ENCODE data around the gene EFCAB13. TPM values are rescaled to one million over a fixed set of nuclear protein-coding genes. Genes with fewer than 3 reads are reported as not detected.

EFCAB13 gene
- total and polyA plus RNA-seq, 11 donors, result 0.47 to 6.1 (median 1.4) TPM

- H3K36me3 ChIP-seq, result peaks cover 0 to 11% (median 0%) of the 10 kb centered on the region in 9 donors
- WGBS, 4 donors, result 87 to 100% (median 95%) methylated on average over 1 of the region's 1 CpG
- peaks cover 0 to 8% (median 0%) of the 10 kb centered on the region in 12 donors for H3K9me3 ChIP-seq
- H3K27ac ChIP-seq, result peak overlapping the region in 1 of 12 donors; percentile 84
- DNase-seq (no peak), ATAC-seq (no peak)
- intact Hi-C loops (cut with DNase I), result no loop called here
- TF ChIP-seq POLR2A (IDR thresholded peaks at IDR 0.05) (no peak), CTCF (IDR thresholded peaks at IDR 0.05) (no peak)
- H3K27me3 ChIP-seq, result peaks cover 0 to 3% (median 0%) of the 10 kb centered on the region in 9 donors
- peaks cover 0 to 7% (median 0%) of the 10 kb centered on the region in 12 donors for H3K4me1 ChIP-seq
- no peak overlapping the region for H3K4me3 ChIP-seq
Observed at GRCh38 chr17:47325176-47325575, 1.4 kb downstream of the EFCAB13 start.

- H3K4me3 ChIP-seq, result no peak overlapping the region
- TF ChIP-seq CTCF (IDR thresholded peaks at IDR 0.05), result no peak
- TF ChIP-seq POLR2A (IDR thresholded peaks at IDR 0.05), result no peak
- H3K27ac ChIP-seq, result no peak overlapping the region
- no peak for DNase-seq
- WGBS, 4 donors, result 93 to 99% (median 98%) methylated on average over 2 of the region's 2 CpGs
- H3K9me3 ChIP-seq, result no peaks in the 10 kb centered on the region
- peaks cover 0 to 23% (median 0%) of the 10 kb centered on the region in 9 donors for H3K36me3 ChIP-seq
- no peaks in the 10 kb centered on the region for H3K27me3 ChIP-seq
- ATAC-seq, result no peak
- H3K4me1 ChIP-seq, result peaks cover 0 to 3% (median 0%) of the 10 kb centered on the region in 12 donors
- intact Hi-C loops (cut with DNase I), result no loop called here
Observed at GRCh38 chr17:47330548-47330947, 6.8 kb downstream of the EFCAB13 start.

- Histone ChIP-seq H3K27ac (no peak overlapping the region), H3K36me3 (peaks cover 0 to 27% (median 0%) of the 10 kb centered on the region in 9 donors), H3K4me1 (peaks cover 0 to 3% (median 0%) of the 10 kb centered on the region in 12 donors), H3K4me3 (no peak overlapping the region), H3K9me3 (no peaks in the 10 kb centered on the region), H3K27me3 (no peaks in the 10 kb centered on the region)
- intact Hi-C loops (cut with DNase I), result no loop called here
- ATAC-seq (no peak), DNase-seq (no peak)
- TF ChIP-seq CTCF (IDR thresholded peaks at IDR 0.05), result no peak
- no peak for TF ChIP-seq POLR2A (IDR thresholded peaks at IDR 0.05)
Observed at GRCh38 chr17:47332287-47332686, 8.5 kb downstream of the EFCAB13 start.

- intact Hi-C loops (cut with DNase I), result no loop called here
- Histone ChIP-seq H3K27ac (no peak overlapping the region), H3K4me1 (peaks cover 0 to 3% (median 0%) of the 10 kb centered on the region in 12 donors), H3K36me3 (peaks cover 0 to 40% (median 0%) of the 10 kb centered on the region in 9 donors), H3K4me3 (no peak overlapping the region), H3K9me3 (no peaks in the 10 kb centered on the region), H3K27me3 (no peaks in the 10 kb centered on the region)
- 69 to 75% (median 71%) methylated on average over 4 of the region's 4 CpGs for WGBS, 4 donors
- no peak for DNase-seq
- no peak for TF ChIP-seq CTCF (IDR thresholded peaks at IDR 0.05)
- TF ChIP-seq POLR2A (IDR thresholded peaks at IDR 0.05), result no peak
- ATAC-seq, result no peak
Observed at GRCh38 chr17:47335101-47335936, 11.6 kb downstream of the EFCAB13 start.
